IPS-20b (cell line): Measurements from ENCODE around the gene SIX2.

ENCODE experiments used
- H3K27ac ChIP-seq: one replicate; pipeline ENCODE4 v1.5.1; 2013; ENCODE audit warnings: low read length
- H3K27me3 ChIP-seq: 2 replicates; pipeline ENCODE4 v1.6.1; 2013; ENCODE audit warnings: mild to moderate bottlenecking, low read length, inconsistent platforms; ENCODE audit not compliant: insufficient read depth
- H3K36me3 ChIP-seq: 2 replicates; pipeline ENCODE4 v1.6.1; 2013; ENCODE audit warnings: low read depth, mild to moderate bottlenecking, inconsistent platforms, low read length, moderate library complexity; ENCODE audit not compliant: insufficient read depth
- H3K4me1 ChIP-seq: 2 replicates; pipeline ENCODE4 v1.6.1; 2013; ENCODE audit warnings: mild to moderate bottlenecking, control low read depth, inconsistent platforms, low read length, moderate library complexity; ENCODE audit not compliant: insufficient read depth
- H3K4me3 ChIP-seq: 2 replicates; pipeline ENCODE4 v1.5.1; 2013; ENCODE audit warnings: mild to moderate bottlenecking, low read length, inconsistent platforms
- H3K9ac ChIP-seq: 2 replicates; pipeline ENCODE4 v1.6.1; 2013; ENCODE audit warnings: low read depth, mild to moderate bottlenecking, inconsistent platforms, low read length, moderate library complexity
- H3K9me3 ChIP-seq: 2 replicates; pipeline ENCODE4 v1.6.1; 2013; ENCODE audit warnings: mild to moderate bottlenecking, low read depth, low read length, inconsistent platforms; ENCODE audit not compliant: insufficient read depth

SIX2 gene

GRCh38 chr2:45014831-45015230 is 5.6 kb upstream of the SIX2 start:
- Histone ChIP-seq H3K4me3 (peak overlapping the region; percentile 81; the same call in 1 of the 2 replicates), H3K4me1 (no peaks in the 10 kb centered on the region; the same call in 1 of the 2 replicates), H3K27me3 (peaks cover 81% of the 10 kb centered on the region), H3K9me3 (peaks cover 11% of the 10 kb centered on the region; the same call in 1 of the 2 replicates), H3K9ac (no peak overlapping the region), H3K36me3 (no peaks in the 10 kb centered on the region), H3K27ac (no peak overlapping the region)

GRCh38 chr2:45014016-45014702 is 4.9 kb upstream of the SIX2 start:
- H3K27ac ChIP-seq = no peak overlapping the region
- no peaks in the 10 kb centered on the region; the same call in 1 of the 2 replicates for H3K4me1 ChIP-seq
- H3K4me3 ChIP-seq = peak overlapping the region; percentile 81
- H3K9me3 ChIP-seq = peaks cover 11% of the 10 kb centered on the region; the same call in 1 of the 2 replicates
- H3K27me3 ChIP-seq = peaks cover 85% of the 10 kb centered on the region
- H3K9ac ChIP-seq = no peak overlapping the region; the same call in 1 of the 2 replicates
- no peaks in the 10 kb centered on the region for H3K36me3 ChIP-seq

GRCh38 chr2:45013229-45014015 is 4.2 kb upstream of the SIX2 start:
- Histone ChIP-seq H3K9ac (0 out of 2 replicates have a peak overlapping the region, but pooled peaks have one; percentile 26), H3K27me3 (peaks cover 87% of the 10 kb centered on the region), H3K9me3 (peaks cover 11% of the 10 kb centered on the region; the same call in 1 of the 2 replicates), H3K36me3 (no peaks in the 10 kb centered on the region), H3K4me3 (peak overlapping the region; percentile 81; the same call in 1 of the 2 replicates), H3K4me1 (no peaks in the 10 kb centered on the region; the same call in 1 of the 2 replicates), H3K27ac (no peak overlapping the region)

GRCh38 chr2:45012733-45013132 is 3.5 kb upstream of the SIX2 start:
- H3K27ac ChIP-seq = no peak overlapping the region
- H3K27me3 ChIP-seq = peaks cover 90% of the 10 kb centered on the region
- no peaks in the 10 kb centered on the region; the same call in 1 of the 2 replicates for H3K4me1 ChIP-seq
- H3K9me3 ChIP-seq = peaks cover 11% of the 10 kb centered on the region; the same call in 1 of the 2 replicates
- H3K36me3 ChIP-seq = no peaks in the 10 kb centered on the region
- no peak overlapping the region for H3K9ac ChIP-seq
- no peak overlapping the region for H3K4me3 ChIP-seq

- H3K27ac ChIP-seq = no peak overlapping the region
- H3K27me3 ChIP-seq = peaks cover 97% of the 10 kb centered on the region
- H3K4me3 ChIP-seq = no peak overlapping the region
Measured at GRCh38 chr2:45011621-45012602, 2.7 kb upstream of the SIX2 start.

GRCh38 chr2:45011121-45011520 is 1.9 kb upstream of the SIX2 start:
- peaks cover 97% of the 10 kb centered on the region for H3K27me3 ChIP-seq
- H3K36me3 ChIP-seq = no peaks in the 10 kb centered on the region
- H3K4me3 ChIP-seq = no peak overlapping the region

More at GRCh38 chr2:45011621-45012602, 2.7 kb upstream of the SIX2 start:
- Histone ChIP-seq H3K9ac (no peak overlapping the region), H3K4me1 (no peaks in the 10 kb centered on the region; the same call in 1 of the 2 replicates), H3K9me3 (peaks cover 11% of the 10 kb centered on the region; the same call in 1 of the 2 replicates), H3K36me3 (no peaks in the 10 kb centered on the region)

GRCh38 chr2:45010702-45011012 is 1.4 kb upstream of the SIX2 start:
- Histone ChIP-seq H3K4me1 (no peaks in the 10 kb centered on the region; the same call in 1 of the 2 replicates), H3K36me3 (no peaks in the 10 kb centered on the region), H3K27ac (no peak overlapping the region), H3K4me3 (peak overlapping the region; percentile 67; the same call in 1 of the 2 replicates), H3K9me3 (peaks cover 14% of the 10 kb centered on the region; the same call in 1 of the 2 replicates), H3K27me3 (peaks cover 97% of the 10 kb centered on the region), H3K9ac (no peak overlapping the region)

More at GRCh38 chr2:45011121-45011520, 1.9 kb upstream of the SIX2 start:
- peaks cover 14% of the 10 kb centered on the region; the same call in 1 of the 2 replicates for H3K9me3 ChIP-seq
- no peaks in the 10 kb centered on the region; the same call in 1 of the 2 replicates for H3K4me1 ChIP-seq
- H3K27ac ChIP-seq = no peak overlapping the region
- no peak overlapping the region for H3K9ac ChIP-seq

GRCh38 chr2:45009928-45010701 is 863 bp upstream of the SIX2 start:
- H3K9ac ChIP-seq = no peak overlapping the region
- peak overlapping the region; percentile 67 for H3K4me3 ChIP-seq
- H3K9me3 ChIP-seq = peaks cover 14% of the 10 kb centered on the region; the same call in 1 of the 2 replicates
- no peaks in the 10 kb centered on the region; the same call in 1 of the 2 replicates for H3K4me1 ChIP-seq
- H3K27ac ChIP-seq = no peak overlapping the region
- no peaks in the 10 kb centered on the region for H3K36me3 ChIP-seq
- H3K27me3 ChIP-seq = peaks cover 97% of the 10 kb centered on the region

GRCh38 chr2:45008296-45009129 is 739 bp downstream of the SIX2 start:
- H3K36me3 ChIP-seq = no peaks in the 10 kb centered on the region
- no peak overlapping the region for H3K9ac ChIP-seq
- H3K27me3 ChIP-seq = peaks cover 97% of the 10 kb centered on the region
- H3K4me3 ChIP-seq = peak overlapping the region; percentile 22; the same call in 1 of the 2 replicates
- H3K27ac ChIP-seq = no peak overlapping the region
- peaks cover 6% of the 10 kb centered on the region; the same call in 1 of the 2 replicates for H3K4me1 ChIP-seq
- peaks cover 14% of the 10 kb centered on the region; the same call in 1 of the 2 replicates for H3K9me3 ChIP-seq

GRCh38 chr2:45007961-45008295 is 1.3 kb downstream of the SIX2 start:
- no peaks in the 10 kb centered on the region for H3K36me3 ChIP-seq
- no peak overlapping the region for H3K27ac ChIP-seq
- H3K4me1 ChIP-seq = peaks cover 6% of the 10 kb centered on the region; the same call in 1 of the 2 replicates
- H3K27me3 ChIP-seq = peaks cover 97% of the 10 kb centered on the region
- H3K9ac ChIP-seq = no peak overlapping the region
- H3K4me3 ChIP-seq = no peak overlapping the region
- peaks cover 14% of the 10 kb centered on the region; the same call in 1 of the 2 replicates for H3K9me3 ChIP-seq
